Pons (tissue), 1 donor: Measurements from ENCODE around the gene COL6A2.
A peak's percentile ranks its signal among the peaks of the same experiment; 100 is the strongest.
"Not testable (repeated sequence)": the region's sequence is repeated elsewhere in the genome, so short reads cannot be mapped to it uniquely, and the experiment has no call there.

Experiments
- DNase-seq: peaks from one replicate; pipeline ENCODE4 v3.0.0-alpha.2; 2016; ENCODE audit warnings: low spot score

Gene COL6A2

DNA sequence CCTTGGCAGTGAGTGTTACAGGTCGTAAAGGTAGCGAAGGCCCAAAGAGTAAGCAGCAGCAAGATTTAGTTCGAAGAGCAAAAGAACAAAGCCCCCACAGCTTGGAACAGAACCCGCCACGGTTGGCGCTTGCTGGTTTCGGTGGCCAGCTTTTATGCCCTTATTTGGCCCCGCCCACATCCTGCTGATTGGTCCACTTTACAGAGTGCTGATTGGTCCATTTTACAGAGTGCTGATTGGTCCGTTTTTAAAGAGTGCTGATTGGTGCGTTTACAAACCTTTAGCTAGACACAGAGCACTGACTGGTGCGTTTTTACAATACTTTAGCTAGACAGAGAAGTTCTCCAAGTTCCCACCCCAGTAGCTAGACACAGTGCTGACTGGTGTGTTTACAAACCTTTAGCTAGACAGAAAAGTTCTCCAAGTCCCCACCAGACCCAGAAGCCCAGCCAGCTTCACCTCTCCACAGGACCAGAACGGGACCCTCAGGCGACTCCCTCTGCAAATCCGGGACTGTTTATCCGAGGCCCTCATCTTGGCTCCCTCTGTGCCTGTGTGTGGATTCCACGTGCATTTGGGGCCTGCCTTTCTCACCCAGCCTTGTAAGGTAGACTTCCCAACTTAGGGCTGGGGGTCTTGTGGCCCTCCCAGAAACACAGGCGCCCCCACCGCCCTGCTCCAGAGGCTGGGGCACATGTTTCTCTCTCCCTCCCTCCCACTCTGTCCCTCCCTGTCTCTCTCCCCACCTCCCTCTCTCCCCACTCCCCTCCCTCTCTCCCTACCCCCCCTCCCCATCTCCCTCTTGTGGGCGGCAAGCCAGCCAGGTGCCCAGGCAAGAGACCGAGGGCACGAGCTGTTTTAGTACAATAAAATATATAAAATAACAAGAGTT is 44.9 kb downstream of the COL6A2 start:
- DNase-seq, result no peak

DNA sequence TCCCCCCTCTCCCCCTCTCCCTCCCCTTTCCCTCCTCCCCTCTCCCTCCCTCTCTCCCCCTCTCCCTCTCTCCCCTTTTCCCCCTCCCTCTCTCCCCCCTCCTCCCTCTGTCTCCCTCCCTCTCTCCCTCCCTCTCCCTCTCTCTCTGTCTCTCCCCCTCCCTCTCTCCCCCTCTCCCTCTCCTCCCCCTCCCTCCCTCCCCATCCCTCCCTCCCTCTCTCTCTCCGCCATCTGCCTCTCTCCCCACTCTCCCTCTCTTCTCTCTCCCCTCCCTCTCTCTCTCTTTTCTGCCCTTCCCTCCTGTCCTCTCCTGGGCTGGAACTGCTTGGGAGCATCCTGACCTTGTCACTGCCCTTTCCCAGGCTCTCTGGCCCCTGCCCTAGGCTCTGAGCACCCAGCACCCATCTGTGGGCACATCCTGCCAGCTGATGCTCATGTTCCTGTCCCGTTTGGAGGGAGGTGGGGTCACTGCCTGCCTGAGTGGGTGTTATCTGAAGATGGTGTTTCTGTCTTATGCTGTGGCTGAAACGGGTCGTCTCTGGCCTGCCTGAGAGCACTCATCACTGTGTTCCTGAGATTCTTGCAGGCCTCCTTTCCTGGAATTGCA is 46.7 kb downstream of the COL6A2 start:
- peak; percentile 35 for DNase-seq

GRCh38 chr21:46145159-46145839 is 47.4 kb downstream of the COL6A2 start:
- DNase-seq, result no peak

GRCh38 chr21:46145840-46146691 is 48.2 kb downstream of the COL6A2 start:
- DNase-seq, result no peak

GRCh38 chr21:46146856-46147255 is 48.9 kb downstream of the COL6A2 start:
- DNase-seq, result no peak

DNA sequence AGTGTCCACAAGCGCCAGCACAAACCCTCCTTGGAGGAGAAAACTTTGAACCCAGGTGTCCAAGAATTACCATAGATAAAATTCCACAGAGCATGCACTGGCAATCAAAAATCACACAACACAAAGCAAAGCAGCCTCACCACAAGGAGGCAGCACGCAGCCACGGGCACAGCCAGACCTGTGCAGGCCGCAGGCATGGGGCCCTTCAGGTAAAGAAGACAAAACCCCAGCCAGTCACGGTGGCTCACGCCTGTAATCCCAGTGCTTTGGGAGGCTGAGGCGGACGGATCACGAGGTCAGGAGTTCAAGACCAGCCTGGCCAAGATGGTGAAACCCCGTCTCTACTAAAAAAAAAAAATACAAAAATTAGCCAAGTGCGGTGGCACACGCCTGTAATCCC is 49.5 kb downstream of the COL6A2 start:
- DNase-seq, result not testable (repeated sequence)

DNA sequence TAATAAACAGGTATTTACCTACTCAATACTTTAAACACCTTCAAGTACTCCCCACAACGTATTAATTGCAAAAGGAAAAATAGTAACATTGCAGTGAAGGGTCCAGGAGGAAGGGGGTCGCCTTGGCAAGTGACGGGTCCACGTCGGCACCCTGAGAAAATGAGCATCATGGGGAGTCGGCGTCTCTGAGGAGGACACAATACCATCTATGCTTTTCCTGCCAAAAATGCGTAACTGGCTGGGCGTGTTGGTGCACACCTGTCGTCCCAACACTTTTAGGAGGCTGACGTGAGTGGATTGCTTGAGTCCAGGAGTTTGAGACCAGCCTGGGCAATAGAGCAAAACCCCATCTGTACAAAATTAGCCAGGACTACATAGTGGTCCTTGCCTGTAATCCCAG is 50.2 kb downstream of the COL6A2 start:
- DNase-seq, result no peak

GRCh38 chr21:46149205-46149901 is 51.4 kb downstream of the COL6A2 start:
- DNase-seq, result no peak

GRCh38 chr21:46150073-46150472 is 52.2 kb downstream of the COL6A2 start:
- DNase-seq, result no peak

- DNase-seq, result peak; percentile 72
Observed at GRCh38 chr21:46150491-46151121, 52.7 kb downstream of the COL6A2 start.

DNA sequence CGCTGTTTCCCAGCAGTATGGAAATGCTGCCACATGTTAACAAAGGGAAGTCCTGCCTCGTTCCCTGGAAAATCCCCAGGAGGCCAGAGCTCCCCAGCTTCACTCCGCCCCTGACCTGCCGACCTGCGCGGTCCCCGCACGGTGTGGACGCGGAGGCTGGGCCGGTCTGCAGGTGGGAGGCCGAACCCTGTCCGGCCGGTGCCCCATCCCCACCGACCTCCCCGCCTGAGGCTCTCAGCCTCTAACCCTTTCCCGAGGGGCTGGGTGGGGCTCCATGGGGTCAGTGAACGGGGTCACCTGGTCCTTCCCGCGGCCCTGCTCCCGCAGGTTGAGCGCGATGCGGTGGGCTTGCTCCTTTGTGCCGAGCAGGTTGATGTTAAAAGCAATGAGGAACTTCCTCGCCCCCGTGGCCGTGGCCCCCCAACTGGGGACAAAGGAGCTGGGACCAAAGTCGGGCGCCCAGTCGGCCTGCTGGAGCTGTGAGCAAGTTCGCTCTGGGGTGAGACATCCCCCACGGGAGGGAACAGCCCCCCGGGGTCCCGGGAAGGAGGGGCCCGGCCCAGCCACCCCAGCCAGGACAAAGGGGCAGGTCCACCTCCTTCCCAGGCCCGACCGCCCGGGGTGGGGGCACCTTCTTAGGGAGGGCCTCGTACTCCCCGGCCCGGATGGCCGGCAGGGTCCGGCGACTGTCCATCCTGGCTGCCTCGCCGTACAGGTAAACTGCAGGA is 53.5 kb downstream of the COL6A2 start:
- DNase-seq, result no peak

DNA sequence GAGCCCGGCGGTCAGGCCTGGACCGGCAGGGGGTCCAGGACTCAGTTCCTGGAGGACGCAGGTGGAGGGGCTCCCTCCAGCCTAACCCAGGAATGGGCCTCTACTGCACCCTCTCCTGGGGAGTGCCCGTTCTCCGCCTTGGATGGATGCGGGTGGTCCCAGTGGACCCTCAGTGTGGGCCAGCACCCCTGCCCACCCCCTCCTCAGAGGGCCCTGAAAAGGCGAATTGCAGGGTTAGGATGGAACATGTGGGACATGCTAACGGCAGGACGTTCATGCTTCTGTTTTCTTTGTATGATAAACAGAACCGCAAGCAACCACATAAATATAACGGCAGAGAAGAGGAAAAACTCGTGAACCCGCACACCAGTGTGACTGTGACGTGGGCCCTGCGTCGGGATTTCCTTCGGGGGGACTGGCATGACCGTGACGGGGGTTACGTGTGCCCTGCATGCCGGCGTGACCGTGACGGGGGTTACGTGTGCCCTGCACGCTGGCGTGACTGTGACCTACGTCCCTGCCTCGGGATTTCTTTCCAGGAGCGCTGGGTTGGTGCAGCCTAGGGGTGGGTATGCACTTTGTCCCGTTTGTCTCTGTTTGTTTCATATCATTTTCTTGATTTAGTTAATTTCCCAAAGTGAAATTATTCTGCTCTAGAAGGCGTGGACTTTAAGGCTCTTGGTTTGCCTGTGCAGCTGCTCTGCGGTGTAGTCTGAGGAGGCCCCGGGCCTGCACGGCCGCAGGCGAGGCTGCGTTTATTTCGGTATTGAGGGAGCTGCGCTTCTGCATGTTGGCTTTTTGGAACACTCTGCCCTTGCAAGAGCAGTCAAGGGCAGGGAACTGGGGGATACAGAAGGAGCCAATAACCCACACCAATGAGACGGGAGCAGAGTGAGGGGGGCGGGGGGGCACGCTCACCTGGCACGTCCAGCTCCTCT is 54.3 kb downstream of the COL6A2 start:
- no peak for DNase-seq

- no peak for DNase-seq
Observed at GRCh38 chr21:46152927-46153246, 55.0 kb downstream of the COL6A2 start.

- DNase-seq, result peak; percentile 67
Observed at GRCh38 chr21:46153247-46154154, 55.6 kb downstream of the COL6A2 start.

DNA sequence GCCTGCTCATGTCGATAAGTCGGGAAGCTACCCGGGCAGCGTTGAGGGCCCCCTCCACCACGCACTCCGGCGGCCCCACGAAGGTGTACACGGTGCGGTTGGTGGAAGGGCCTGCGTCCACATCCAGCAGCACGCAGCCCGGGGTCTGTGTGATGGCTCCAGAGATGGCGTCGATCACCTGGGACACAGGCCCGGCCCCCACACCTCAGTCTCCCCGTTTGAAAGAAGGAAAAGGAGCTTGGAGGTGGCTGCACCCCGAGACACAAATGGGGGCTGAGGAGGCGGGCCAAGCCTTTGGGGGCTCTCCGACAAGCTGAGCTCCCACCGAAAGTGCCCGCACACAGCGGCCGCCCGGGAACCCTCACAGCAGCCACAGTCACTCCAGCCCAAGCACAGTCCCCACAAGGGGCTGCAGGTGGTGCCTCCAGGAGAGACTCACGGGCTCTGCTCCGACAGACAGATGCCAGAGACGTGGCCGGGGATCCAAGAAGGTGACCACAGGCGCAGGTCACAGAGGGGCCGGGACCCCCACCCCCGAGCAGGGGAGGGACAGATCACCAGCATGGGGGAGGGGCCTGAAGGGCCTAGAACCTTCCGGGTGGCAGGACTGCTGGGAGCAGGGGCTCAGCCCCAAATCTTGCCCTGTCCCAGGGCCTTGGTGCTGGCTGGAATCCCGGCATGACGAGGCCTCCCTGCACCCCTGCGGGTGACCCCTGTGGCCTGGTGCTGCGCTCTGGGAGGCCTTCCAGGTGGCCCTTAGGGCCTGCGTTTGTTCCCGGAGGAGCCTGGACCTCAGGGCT is 56.4 kb downstream of the COL6A2 start:
- no peak for DNase-seq

DNA sequence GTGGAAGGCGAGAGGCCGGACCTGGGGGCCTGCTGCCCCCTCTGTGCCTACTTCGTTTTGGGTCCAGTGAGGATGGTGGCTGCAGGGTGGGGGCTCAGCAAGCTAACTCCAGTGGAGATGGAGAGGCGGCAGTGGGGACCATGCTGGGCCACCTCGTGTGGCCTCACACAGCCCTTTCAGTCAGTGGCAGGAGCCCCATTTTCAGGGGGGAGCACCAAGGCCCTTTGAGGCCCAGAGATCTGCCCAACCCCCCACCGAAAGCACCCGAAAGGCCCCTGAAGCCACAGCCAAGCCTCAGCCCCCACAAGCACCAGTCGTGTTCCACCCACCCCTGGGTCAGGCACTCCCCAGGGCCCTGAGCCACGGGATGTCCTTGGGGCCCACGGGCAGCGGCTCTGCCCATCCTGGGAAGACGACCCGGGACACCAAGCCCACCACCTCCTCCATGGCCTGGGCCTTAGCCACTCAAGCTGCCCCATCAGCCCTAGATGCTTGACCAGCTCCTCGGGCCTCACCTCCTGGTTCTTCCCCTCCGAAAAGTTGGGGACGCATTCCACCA is 57.1 kb downstream of the COL6A2 start:
- no peak for DNase-seq
